ENCODE results near the gene KRTAP5-5.

DNA sequence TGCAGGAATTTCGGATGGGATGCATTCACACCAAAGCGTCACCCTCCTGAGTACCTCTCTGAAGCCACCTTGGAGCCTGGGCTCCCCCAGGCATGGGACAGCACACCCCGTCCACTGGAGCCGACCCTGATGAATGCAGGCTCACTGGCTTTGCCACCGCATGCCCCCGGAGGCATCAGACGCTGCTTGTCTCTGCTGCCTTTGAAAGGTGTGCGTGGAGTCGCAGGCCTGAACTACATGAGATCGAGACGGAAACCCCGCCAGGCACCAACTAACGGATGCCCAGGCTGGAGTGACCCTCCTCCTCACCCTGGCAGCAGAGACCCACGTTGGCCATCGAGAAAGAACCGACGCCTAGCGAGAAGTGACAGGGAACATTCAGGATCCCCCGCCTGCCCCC lies 22.5 kb downstream of the KRTAP5-5 start:
- TF ChIP-seq, protein P1, sequence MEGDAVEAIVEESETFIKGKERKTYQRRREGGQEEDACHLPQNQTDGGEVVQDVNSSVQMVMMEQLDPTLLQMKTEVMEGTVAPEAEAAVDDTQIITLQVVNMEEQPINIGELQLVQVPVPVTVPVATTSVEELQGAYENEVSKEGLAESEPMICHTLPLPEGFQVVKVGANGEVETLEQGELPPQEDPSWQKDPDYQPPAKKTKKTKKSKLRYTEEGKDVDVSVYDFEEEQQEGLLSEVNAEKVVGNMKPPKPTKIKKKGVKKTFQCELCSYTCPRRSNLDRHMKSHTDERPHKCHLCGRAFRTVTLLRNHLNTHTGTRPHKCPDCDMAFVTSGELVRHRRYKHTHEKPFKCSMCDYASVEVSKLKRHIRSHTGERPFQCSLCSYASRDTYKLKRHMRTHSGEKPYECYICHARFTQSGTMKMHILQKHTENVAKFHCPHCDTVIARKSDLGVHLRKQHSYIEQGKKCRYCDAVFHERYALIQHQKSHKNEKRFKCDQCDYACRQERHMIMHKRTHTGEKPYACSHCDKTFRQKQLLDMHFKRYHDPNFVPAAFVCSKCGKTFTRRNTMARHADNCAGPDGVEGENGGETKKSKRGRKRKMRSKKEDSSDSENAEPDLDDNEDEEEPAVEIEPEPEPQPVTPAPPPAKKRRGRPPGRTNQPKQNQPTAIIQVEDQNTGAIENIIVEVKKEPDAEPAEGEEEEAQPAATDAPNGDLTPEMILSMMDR (IDR thresholded peaks at IDR 0.05): no peak
- no peak for TF ChIP-seq POLR2A (IDR thresholded peaks at IDR 0.05)

Data from lower leg skin (tissue), 3 donors.